Psoas muscle (tissue), 8 donors: ENCODE data around the gene STXBP6. TPM values are rescaled to one million over a fixed set of nuclear protein-coding genes. Genes with fewer than 3 reads are reported as not detected.

Experiments
- ATAC-seq, 4 donors: fragments of 200-7000 bp; cut with Tn5 transposase; one replicate each; pipeline ENCODE4 v1.9.1; 2020; ENCODE audit warnings: moderate library complexity in 3 of 4, mild to moderate bottlenecking in 2 of 4
- DNase-seq, 2 donors: peaks; one replicate each; pipeline ENCODE4 v3.0.0-alpha.2; 2020
- H3K27ac ChIP-seq: fragments of 200-600 bp; one replicate; pipeline ENCODE4 v1.8.0; 2022
- H3K27me3 ChIP-seq, 3 donors: fragments of 200-600 bp in 1 of 3; one replicate each; pipeline versions ENCODE4 v1.6.1 to v1.8.0; 2013 to 2022; ENCODE audit warnings: low read length in 2 of 3, mild to moderate bottlenecking in 2 of 3, moderate library complexity in 1 of 3; ENCODE audit not compliant: insufficient read depth in 3 of 3
- H3K36me3 ChIP-seq, 2 donors: fragments of 200-600 bp in 1 of 2; one replicate each; pipeline versions ENCODE4 v1.6.1 to v1.8.0; 2013 to 2022; ENCODE audit warnings: low read depth in 1 of 2, mild to moderate bottlenecking in 1 of 2, moderate library complexity in 1 of 2; ENCODE audit not compliant: insufficient read depth in 1 of 2
- H3K4me1 ChIP-seq: fragments of 200-600 bp; one replicate; pipeline ENCODE4 v1.8.0; 2022
- H3K4me3 ChIP-seq: fragments of 200-600 bp; one replicate; pipeline ENCODE4 v1.8.0; 2022; ENCODE audit warnings: mild to moderate bottlenecking
- H3K9me3 ChIP-seq: fragments of 200-600 bp; one replicate; pipeline ENCODE4 v1.8.0; 2022
- CTCF ChIP-seq: fragments of 200-600 bp; IDR thresholded peaks from one replicate; pipeline ENCODE4 v1.8.0; 2022; ENCODE audit warnings: antibody characterized with exemption
- WGBS, 3 donors: extraction: QIAGEN DNeasy Blood & Tissue Kit; methylation state at CpG; one replicate each; pipeline versions ENCODE4 v1.1.6 to v1.1.7; 2013; 5-methylcytosine and 5-hydroxymethylcytosine counted together
- intact Hi-C, 2 donors: fragments of 100-400 bp; cut with DNase I; formaldehyde crosslinking; loops; one replicate each; pipeline versions ENCODE4 v1.11.0 to v1.14.2; 2022
- polyA plus RNA-seq, 3 donors: library from polyadenylated mRNA; stranded (reverse); fragments of 200-250 nt; gene quantifications; one replicate each; pipeline ENCODE4 v1.2.3, GENCODE V29; 2013
- total RNA-seq, 4 donors: library from RNA; stranded (reverse); fragmentation: NEBNext Ultra II Directional in 2 of 4; extraction: Animal tissue kit (Norgen Biotek cat#: 25700) in 2 of 4; gene quantifications; one replicate each; pipeline versions ENCODE4 v1.2.1 to v1.2.4, GENCODE V29; 2021 to 2023
- donor health status: healthy with polysubstance abuse.
- donor health status: DM: no; HTN: no; CAD: no; lungs with moderate emphysema.
- donor health status: Bipolar disorder and iron deficiency.
- donor health status: healthy.
- donor health status: DM: yes; HTN: yes; CAD: no.
- donor health status: DM: no; HTN: no; CAD: no.
- donor health status: DM: no; HTN: no; CAD: no.
- donor health status: DM: yes; HTN: yes; CAD: no.

STXBP6 gene
- total and polyA plus RNA-seq, 7 donors = 1.1 to 3.5 (median 2.2) TPM

- TF ChIP-seq CTCF = no peak
These were observed 205.9 kb downstream of the STXBP6 start for GRCh38 chr14:24844011-24844410.

GRCh38 chr14:24843494-24843893 is 206.5 kb downstream of the STXBP6 start:
- DNase-seq (no peak), ATAC-seq (no peak)
- H3K27ac ChIP-seq = no peak overlapping the region
- H3K36me3 ChIP-seq = no peaks in the 10 kb centered on the region
- H3K4me3 ChIP-seq = no peak overlapping the region
- no peaks in the 10 kb centered on the region for H3K4me1 ChIP-seq
- no peaks in the 10 kb centered on the region for H3K27me3 ChIP-seq
- intact Hi-C loops = no loop called here
- no peak for TF ChIP-seq CTCF
- H3K9me3 ChIP-seq = no peaks in the 10 kb centered on the region
- WGBS, 3 donors = 75 to 89% (median 87%) methylated on average over 2 of the region's 2 CpGs

More at GRCh38 chr14:24844011-24844410, 205.9 kb downstream of the STXBP6 start:
- intact Hi-C loops = no loop called here
- Histone ChIP-seq H3K27me3 (no peaks in the 10 kb centered on the region), H3K36me3 (no peaks in the 10 kb centered on the region), H3K4me1 (no peaks in the 10 kb centered on the region), H3K4me3 (no peak overlapping the region), H3K9me3 (no peaks in the 10 kb centered on the region), H3K27ac (no peak overlapping the region)
- ATAC-seq (no peak), DNase-seq (no peak)
- 96 to 98% (median 97%) methylated on average over 5 of the region's 5 CpGs for WGBS, 3 donors

GRCh38 chr14:24840204-24840893 is 209.6 kb downstream of the STXBP6 start:
- Histone ChIP-seq H3K27me3 (no peaks in the 10 kb centered on the region), H3K27ac (no peak overlapping the region), H3K36me3 (no peaks in the 10 kb centered on the region), H3K9me3 (no peaks in the 10 kb centered on the region), H3K4me1 (no peaks in the 10 kb centered on the region), H3K4me3 (no peak overlapping the region)
- no peak for ATAC-seq
- DNase-seq = no peak
- intact Hi-C loops = no loop called here
- 87 to 99% (median 96%) methylated on average over 2 of the region's 2 CpGs for WGBS, 3 donors
- TF ChIP-seq CTCF = no peak

GRCh38 chr14:24839617-24840203 is 210.2 kb downstream of the STXBP6 start:
- Histone ChIP-seq H3K36me3 (no peaks in the 10 kb centered on the region), H3K4me3 (no peak overlapping the region), H3K9me3 (no peaks in the 10 kb centered on the region), H3K27me3 (no peaks in the 10 kb centered on the region), H3K27ac (no peak overlapping the region), H3K4me1 (no peaks in the 10 kb centered on the region)
- no peak for TF ChIP-seq CTCF
- intact Hi-C loops = no loop called here
- ATAC-seq (no peak), DNase-seq (no peak)
- WGBS, 3 donors = 96 to 100% (median 97%) methylated on average over 3 of the region's 3 CpGs
